SU-DHL-6 (cell line): ENCODE measurements around the gene FCRL5.
A peak's percentile ranks its signal among the peaks of the same experiment; 100 is the strongest.

Experiments
- H2AFZ ChIP-seq: fragments of 200-600 bp; sonication (generic); 2 replicates; pipeline ENCODE4 v1.6.1; 2014; ENCODE audit warnings: low read depth, mild to moderate bottlenecking, moderate library complexity, mixed read lengths, antibody characterized with exemption, low read length; ENCODE audit not compliant: severe bottlenecking
- H3F3A ChIP-seq: fragments of 200-600 bp; shearing (Covaris generic); 2 replicates; pipeline ENCODE4 v1.6.0; 2016; ENCODE audit warnings: antibody characterized with exemption, mild to moderate bottlenecking; ENCODE audit not compliant: insufficient read depth
- H3K27ac ChIP-seq: fragments of 200-600 bp; sonication (generic); 2 replicates; pipeline ENCODE4 v1.5.1; 2016; ENCODE audit warnings: low read depth, mild to moderate bottlenecking, low read length, moderate library complexity, mixed read lengths
- H3K27me3 ChIP-seq: fragments of 200-600 bp; sonication (generic), shearing (Covaris generic); 2 replicates; pipeline ENCODE4 v1.6.0; 2014; ENCODE audit warnings: mild to moderate bottlenecking, low read length
- H3K36me3 ChIP-seq: fragments of 200-600 bp; sonication (generic); 2 replicates; pipeline ENCODE4 v1.6.1; 2014; ENCODE audit warnings: mild to moderate bottlenecking, low read length, mixed read lengths
- H3K4me2 ChIP-seq: fragments of 300-600, 200-600 bp; shearing (Covaris generic), sonication (generic); 2 replicates; pipeline ENCODE4 v1.6.0; 2014; ENCODE audit warnings: low read length, low read depth, mild to moderate bottlenecking; ENCODE audit not compliant: poor library complexity, severe bottlenecking
- H3K4me3 ChIP-seq: fragments of 200-600 bp; sonication (generic); 2 replicates; pipeline ENCODE4 v1.5.1; 2014; ENCODE audit warnings: antibody characterized with exemption, low read length, mild to moderate bottlenecking, mixed read lengths; ENCODE audit not compliant: insufficient read depth, poor library complexity, severe bottlenecking
- H3K79me2 ChIP-seq: fragments of 200-600 bp; sonication (generic); 2 replicates; pipeline ENCODE4 v1.6.1; 2014; ENCODE audit warnings: mild to moderate bottlenecking, low read length, moderate library complexity; ENCODE audit not compliant: insufficient read depth
- H3K9ac ChIP-seq: fragments of 200-600 bp; sonication (generic); 2 replicates; pipeline ENCODE4 v1.7.0; 2014; ENCODE audit warnings: mild to moderate bottlenecking, low read length
- H3K9me2 ChIP-seq: fragments of 200-600 bp; sonication (generic); replicated peaks from 2 replicates; pipeline ENCODE4 v1.6.1; 2014; ENCODE audit warnings: low read length; ENCODE audit not compliant: insufficient read depth
- H3K9me3 ChIP-seq: fragments of 200-600 bp; sonication (generic); 2 replicates; pipeline ENCODE4 v1.6.1; 2014; ENCODE audit warnings: low read length, mixed read lengths; ENCODE audit not compliant: insufficient read depth
- H4K20me1 ChIP-seq: fragments of 200-600 bp; sonication (generic); 2 replicates; pipeline ENCODE4 v1.6.1; 2014; ENCODE audit warnings: low read depth, mild to moderate bottlenecking, antibody characterized with exemption, low read length, moderate library complexity, mixed read lengths
- EZH2phosphoT487 ChIP-seq: fragments of 200-600 bp; sonication (generic), shearing (Covaris generic); conservative IDR thresholded peaks from 2 replicates; pipeline ENCODE4 v1.6.1; 2018; ENCODE audit warnings: mild to moderate bottlenecking, antibody characterized with exemption, low read length, moderate library complexity, mixed read lengths
- TF ChIP-seq, protein P1 (sequence below): fragments of 200-600 bp; sonication (generic); IDR thresholded peaks from one replicate; pipeline ENCODE4 v1.5.1; 2017; ENCODE audit warnings: antibody characterized with exemption, mild to moderate bottlenecking, low read length, moderate library complexity; ENCODE audit not compliant: insufficient read depth, poor library complexity, severe bottlenecking

FCRL5 gene

DNA sequence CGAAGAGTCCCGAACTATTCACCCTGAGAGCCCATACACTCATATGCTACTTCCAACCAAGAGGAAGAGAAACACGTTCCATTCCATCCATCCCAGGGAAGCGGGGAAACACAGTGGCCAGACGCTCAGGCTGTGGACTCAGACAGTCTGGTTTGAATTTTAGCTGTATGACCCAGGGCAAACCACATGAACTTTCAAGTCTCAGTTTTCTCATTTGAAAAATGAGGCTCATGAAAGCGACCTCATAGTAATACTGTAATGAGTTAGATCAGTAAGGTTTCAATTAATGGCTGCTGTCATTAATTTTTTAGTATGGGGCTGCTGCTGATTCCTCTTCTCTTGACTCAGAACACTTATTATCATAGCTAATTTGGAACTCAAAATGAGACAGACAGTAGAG lies 44.1 kb upstream of the FCRL5 start:
- Histone ChIP-seq H3K27me3 (no peaks in the 10 kb centered on the region), H3F3A (peaks cover 27% of the 10 kb centered on the region; the same call in 1 of the 2 replicates), H3K79me2 (no peaks in the 10 kb centered on the region), H3K9me3 (no peaks in the 10 kb centered on the region), H3K9ac (peak overlapping the region; percentile 38), H3K4me2 (peak overlapping the region; percentile 54), H3K36me3 (no peaks in the 10 kb centered on the region), H3K4me3 (peak overlapping the region; percentile 25), H4K20me1 (no peaks in the 10 kb centered on the region), H2AFZ (no peak overlapping the region), H3K27ac (peak overlapping the region; percentile 72), H3K9me2 (no peaks in the 10 kb centered on the region)
- no peak for TF ChIP-seq EZH2phosphoT487
- TF ChIP-seq, protein P1, sequence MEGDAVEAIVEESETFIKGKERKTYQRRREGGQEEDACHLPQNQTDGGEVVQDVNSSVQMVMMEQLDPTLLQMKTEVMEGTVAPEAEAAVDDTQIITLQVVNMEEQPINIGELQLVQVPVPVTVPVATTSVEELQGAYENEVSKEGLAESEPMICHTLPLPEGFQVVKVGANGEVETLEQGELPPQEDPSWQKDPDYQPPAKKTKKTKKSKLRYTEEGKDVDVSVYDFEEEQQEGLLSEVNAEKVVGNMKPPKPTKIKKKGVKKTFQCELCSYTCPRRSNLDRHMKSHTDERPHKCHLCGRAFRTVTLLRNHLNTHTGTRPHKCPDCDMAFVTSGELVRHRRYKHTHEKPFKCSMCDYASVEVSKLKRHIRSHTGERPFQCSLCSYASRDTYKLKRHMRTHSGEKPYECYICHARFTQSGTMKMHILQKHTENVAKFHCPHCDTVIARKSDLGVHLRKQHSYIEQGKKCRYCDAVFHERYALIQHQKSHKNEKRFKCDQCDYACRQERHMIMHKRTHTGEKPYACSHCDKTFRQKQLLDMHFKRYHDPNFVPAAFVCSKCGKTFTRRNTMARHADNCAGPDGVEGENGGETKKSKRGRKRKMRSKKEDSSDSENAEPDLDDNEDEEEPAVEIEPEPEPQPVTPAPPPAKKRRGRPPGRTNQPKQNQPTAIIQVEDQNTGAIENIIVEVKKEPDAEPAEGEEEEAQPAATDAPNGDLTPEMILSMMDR, result no peak

DNA sequence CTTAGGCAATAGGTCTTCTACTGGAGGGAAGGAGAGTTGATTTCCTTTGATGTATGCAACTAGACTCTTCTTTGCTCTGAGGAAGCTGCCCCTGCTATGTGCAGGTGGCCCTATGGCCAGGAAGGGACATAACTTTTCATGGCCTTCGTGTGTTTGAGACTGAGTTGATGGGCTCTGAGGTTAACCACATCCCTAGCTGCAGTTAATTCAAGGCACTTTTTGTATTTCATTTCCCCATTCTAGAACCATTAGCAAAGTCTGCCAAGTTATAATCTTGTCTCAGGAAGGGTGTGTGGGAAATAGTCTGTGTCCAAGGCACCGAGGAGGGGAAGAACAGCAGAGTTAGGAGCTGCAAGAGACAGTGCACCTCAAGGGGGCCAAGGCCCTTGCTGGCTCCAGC lies 43.0 kb upstream of the FCRL5 start:
- peak overlapping the region; percentile 38 for H3K9ac ChIP-seq
- H3K36me3 ChIP-seq, result no peaks in the 10 kb centered on the region; the same call in 1 of the 2 replicates
- no peaks in the 10 kb centered on the region for H3K27me3 ChIP-seq
- H4K20me1 ChIP-seq, result no peaks in the 10 kb centered on the region
- H3K9me2 ChIP-seq, result no peaks in the 10 kb centered on the region
- no peaks in the 10 kb centered on the region for H3K9me3 ChIP-seq
- TF ChIP-seq EZH2phosphoT487, result no peak
- TF ChIP-seq, protein P1, result no peak
- H3F3A ChIP-seq, result peaks cover 27% of the 10 kb centered on the region; the same call in 1 of the 2 replicates
- peak overlapping the region; percentile 72 for H3K27ac ChIP-seq
- no peaks in the 10 kb centered on the region for H3K79me2 ChIP-seq
- no peak overlapping the region for H2AFZ ChIP-seq
- peak overlapping the region; percentile 25 for H3K4me3 ChIP-seq
- H3K4me2 ChIP-seq, result peak overlapping the region; percentile 54

DNA sequence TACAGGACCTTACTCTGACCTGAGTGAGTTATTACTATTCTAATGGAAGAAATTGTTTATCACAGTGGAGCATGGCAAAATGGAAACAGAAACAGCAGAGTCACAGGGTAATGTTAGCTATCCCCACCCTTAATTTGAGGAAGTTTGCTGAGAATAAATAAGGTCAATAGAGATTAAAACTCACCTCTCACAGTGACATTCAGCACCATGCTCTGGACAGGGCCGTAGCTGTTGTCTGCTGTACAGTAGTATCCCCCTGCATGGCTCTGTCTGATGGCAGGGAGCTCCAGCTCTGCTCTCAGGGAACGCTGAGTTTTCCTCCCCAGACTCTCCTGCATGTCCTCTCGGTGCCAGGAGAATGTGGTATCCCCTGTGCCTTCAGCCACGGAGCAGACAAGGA lies 33.7 kb upstream of the FCRL5 start:
- Histone ChIP-seq H3K27me3 (no peaks in the 10 kb centered on the region), H3K4me2 (no peak overlapping the region), H3K9me2 (no peaks in the 10 kb centered on the region), H3K9me3 (no peaks in the 10 kb centered on the region), H3K4me3 (no peak overlapping the region), H3K79me2 (no peaks in the 10 kb centered on the region), H4K20me1 (no peaks in the 10 kb centered on the region), H3K9ac (no peak overlapping the region), H3K27ac (no peak overlapping the region), H3K36me3 (no peaks in the 10 kb centered on the region; the same call in 1 of the 2 replicates), H3F3A (no peaks in the 10 kb centered on the region), H2AFZ (no peak overlapping the region)
- TF ChIP-seq, protein P1, result no peak
- TF ChIP-seq EZH2phosphoT487, result no peak
